NCI-H2107 treated with DMSO at 0.1 percent for 48 hours (cell line): ENCODE results near the gene BCL7A.

Source experiments
- DNase-seq: peaks from one replicate; lab custom pipeline; 2025; ENCODE audit not compliant: unreplicated experiment; lab: John Stamatoyannopoulos, UW

The BCL7A gene

DNA sequence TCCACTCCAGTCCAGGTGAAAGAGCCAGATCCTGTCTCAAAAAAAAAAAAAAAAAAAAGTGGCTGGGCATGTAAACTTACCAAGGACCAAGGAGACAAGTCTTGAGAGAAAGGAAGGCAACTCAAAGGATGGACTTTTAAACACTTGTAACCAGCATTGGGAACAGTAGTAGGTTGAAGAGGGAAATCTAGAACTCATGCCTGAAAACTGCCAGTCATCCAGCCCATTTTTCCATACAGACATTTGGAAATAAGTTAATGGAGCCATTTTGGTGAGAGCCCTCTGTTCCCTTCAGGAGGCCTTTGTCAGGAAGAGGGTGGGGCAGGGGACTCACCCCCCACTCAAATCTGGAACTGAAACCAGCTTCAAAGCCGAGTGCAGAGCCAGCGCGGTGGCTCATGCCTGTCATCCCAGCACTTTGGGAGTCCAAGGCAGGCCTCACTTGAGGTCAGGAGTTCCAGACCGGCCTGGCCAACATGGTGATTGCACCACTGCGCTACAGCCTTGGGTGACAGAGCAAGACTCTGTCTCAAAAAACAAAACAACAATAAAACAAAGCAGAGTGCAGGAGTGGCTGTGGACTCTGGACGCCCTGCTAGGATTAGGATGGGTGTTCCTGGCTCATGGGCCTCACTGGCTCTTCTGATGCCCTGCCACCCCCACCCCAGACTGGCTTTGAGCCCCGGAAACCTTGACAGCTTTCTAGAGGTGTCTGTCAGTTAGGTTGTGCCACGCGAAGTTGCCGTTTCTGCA is 55.2 kb downstream of the BCL7A start:
- no peak for DNase-seq

- peak; percentile 44 for DNase-seq
Observed at GRCh38 chr12:122078141-122079032, 56.7 kb downstream of the BCL7A start, which contains the start of gene MLXIP. MLXIP (plus strand) TSS chr12:122078756; CDS start chr12:122078854, 98 bp downstream.

GRCh38 chr12:122079033-122079531 is 57.4 kb downstream of the BCL7A start:
- no peak for DNase-seq

- DNase-seq = no peak
Observed at GRCh38 chr12:122079532-122080081, 57.9 kb downstream of the BCL7A start.

DNA sequence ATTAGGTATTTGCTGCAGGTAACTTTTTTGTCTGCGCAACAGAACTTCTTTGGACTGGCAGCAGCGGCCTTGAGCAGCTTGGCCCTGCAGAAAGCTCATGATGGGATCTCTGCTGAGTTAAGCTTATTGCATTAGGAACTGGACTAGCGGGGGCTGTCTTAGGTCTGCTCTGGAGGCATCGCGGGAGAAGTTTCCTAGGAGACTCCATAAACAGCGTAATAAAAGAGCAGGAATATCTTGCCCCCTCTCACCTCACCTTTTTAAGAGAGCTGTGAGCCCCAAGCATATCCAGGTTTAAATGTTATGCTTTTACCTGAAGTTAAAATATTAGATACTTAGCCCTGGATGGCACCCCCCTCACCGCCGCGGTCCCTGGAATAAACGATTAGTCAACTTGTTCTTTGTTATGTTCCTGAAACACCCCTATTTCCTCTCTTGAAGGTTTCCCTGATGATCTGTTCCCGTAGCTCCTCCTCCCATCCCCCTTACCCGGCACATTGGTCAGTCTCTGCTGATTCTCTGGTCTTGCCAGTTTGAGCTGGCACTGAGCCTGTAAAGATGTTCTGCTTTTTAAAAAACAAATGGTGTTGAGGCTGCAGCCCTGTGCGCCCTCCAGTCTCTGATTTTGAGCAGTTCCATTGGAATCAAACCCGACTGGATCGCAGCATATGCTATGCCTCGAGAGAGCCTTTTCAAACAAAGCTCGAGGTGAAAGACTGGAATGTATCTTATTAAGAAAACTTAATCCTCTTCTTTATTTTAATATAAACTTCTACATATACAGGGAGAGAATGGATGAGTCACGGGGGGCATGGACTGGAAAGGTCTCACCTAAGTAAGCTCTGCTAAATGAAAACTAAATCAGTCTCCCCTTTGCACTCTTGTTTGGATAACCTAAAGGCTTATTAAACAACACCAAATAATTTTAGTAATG is 58.7 kb downstream of the BCL7A start:
- peak; percentile 27 for DNase-seq

- no peak for DNase-seq
Observed at GRCh38 chr12:122081083-122081696, 59.5 kb downstream of the BCL7A start.

DNA sequence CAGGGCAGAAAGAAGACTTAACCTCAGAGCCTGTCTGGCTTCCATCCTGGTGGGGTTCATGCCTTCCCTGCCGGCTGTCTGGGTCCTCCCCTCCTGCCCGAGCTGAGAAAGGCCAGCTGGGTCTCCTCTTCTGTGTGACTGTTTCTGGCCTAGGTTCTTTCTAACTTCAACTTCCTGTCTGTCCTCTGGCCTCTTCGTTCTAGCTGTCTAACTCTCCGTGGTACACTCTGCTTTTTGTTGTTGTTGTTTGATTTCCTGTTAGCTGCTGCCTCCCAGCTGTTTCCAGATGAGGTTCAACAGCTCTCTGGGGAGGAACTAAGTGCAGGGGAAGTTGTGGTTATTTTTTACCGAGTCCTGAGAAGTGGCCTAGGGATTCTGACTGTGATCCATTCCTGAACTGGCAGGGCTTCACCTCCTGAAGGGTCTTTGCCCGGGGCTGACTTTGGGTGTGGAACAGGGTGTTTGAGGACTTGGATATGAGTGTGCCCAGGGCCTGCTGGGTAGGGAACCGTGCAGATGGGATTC is 60.1 kb downstream of the BCL7A start:
- peak; percentile 17 for DNase-seq

DNA sequence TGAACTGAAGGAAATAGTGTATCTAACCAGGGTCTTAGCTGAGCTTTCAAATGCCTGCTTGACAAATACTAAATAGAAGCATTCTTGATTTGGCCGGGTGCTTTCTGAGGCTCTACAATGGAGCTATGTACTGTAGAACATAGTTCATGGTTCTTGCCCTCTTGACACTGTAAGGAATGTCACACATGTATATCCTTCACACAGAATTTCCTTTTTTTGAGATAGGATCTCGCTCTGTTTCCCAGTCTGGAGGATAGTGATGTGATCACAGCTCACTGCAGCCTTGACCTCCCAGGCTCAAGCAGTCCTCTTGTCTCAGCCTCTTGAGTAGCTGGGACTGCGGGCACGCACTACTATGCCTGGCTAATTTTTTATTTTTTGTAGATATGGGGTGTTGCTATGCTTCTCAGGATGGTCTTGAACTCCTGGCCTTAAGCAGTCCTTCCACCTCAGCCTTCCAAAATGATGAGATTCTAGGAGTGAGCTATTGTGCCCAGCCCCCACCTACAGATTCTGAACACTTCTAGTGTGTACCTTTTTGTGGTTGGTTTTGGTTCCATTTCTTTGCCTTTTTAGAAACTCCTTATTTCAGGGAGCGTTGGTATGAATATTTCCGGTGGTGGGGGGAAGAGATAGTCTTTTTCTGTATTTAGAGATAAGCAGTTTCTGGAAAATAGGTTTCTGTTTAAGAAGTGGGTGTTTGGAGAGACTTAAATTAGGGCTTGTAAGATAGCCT is 61.1 kb downstream of the BCL7A start:
- DNase-seq = no peak

- DNase-seq = no peak
Observed at GRCh38 chr12:122084857-122085405, 63.2 kb downstream of the BCL7A start.

DNA sequence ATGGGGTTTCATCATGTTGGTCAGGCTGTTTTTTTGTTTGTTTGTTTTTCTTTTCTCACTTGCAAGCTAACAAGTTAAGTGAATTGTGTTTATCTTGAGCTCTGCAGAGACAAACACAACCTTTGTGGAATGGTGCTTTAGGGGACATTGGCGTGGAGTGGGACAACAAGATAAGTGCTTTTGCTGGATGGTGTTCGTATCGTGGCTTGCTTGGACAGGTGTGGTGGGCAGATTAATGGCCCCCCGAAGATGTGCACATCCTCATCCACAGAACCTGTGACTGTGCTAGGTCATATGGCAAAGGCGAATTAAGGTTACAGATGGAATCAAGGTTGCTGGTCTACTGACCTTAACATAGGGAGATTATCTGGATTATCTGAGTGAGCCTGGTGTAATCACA is 63.9 kb downstream of the BCL7A start:
- DNase-seq = no peak

- no peak for DNase-seq
Observed at GRCh38 chr12:122086116-122086515, 64.4 kb downstream of the BCL7A start.

GRCh38 chr12:122086641-122087285 is 65.1 kb downstream of the BCL7A start:
- DNase-seq = no peak

GRCh38 chr12:122087431-122088178 is 65.9 kb downstream of the BCL7A start:
- DNase-seq = no peak

- peak; percentile 20 for DNase-seq
Observed at GRCh38 chr12:122088179-122088810, 66.6 kb downstream of the BCL7A start.

DNA sequence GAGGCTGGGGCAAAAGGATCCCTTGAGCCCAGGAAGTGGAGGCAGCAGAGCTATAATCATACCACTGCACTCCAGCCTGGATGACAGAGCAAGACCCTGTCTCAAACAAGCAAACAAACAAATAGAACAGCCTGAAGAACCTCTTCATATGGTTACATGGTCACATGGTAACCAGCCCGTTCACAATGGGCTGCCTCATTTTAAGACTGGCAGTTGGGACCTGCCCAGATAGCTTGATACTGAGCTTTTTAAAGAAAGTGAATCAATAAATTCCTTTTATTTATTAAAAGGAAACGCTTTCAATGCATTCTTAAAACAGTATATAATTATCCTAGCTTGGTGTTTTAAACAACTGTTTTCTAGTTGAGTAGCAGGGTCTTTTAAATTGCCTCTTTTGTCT is 67.4 kb downstream of the BCL7A start:
- peak; percentile 29 for DNase-seq

GRCh38 chr12:122090759-122091515 is 69.3 kb downstream of the BCL7A start:
- DNase-seq = no peak
